Measurements from ENCODE around the gene LOC101059915.
"Not testable (repeated sequence)": the region's sequence is repeated elsewhere in the genome, so short reads cannot be mapped to it uniquely, and the experiment has no call there.

DNA sequence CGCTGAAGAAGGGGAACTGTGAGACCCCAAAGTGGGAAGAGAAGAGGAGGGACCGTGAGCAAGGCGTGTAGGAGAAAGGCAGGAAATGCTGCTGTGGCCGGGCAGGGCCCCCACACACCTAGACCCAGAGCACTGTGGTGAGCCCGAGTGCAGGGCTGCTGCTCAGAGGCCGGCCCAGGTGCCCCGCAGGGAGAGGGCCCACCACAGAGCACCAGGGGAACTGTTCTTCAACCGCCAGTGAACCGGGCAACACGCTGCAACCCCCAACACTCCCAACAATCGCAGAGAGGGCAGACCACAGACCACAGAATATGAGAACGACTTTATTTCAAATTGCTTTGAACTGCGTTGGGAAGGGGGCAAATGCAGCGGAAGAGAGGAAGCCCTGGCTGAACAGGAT lies 46.7 kb downstream of the LOC101059915 start:
- TF ChIP-seq, protein P1, sequence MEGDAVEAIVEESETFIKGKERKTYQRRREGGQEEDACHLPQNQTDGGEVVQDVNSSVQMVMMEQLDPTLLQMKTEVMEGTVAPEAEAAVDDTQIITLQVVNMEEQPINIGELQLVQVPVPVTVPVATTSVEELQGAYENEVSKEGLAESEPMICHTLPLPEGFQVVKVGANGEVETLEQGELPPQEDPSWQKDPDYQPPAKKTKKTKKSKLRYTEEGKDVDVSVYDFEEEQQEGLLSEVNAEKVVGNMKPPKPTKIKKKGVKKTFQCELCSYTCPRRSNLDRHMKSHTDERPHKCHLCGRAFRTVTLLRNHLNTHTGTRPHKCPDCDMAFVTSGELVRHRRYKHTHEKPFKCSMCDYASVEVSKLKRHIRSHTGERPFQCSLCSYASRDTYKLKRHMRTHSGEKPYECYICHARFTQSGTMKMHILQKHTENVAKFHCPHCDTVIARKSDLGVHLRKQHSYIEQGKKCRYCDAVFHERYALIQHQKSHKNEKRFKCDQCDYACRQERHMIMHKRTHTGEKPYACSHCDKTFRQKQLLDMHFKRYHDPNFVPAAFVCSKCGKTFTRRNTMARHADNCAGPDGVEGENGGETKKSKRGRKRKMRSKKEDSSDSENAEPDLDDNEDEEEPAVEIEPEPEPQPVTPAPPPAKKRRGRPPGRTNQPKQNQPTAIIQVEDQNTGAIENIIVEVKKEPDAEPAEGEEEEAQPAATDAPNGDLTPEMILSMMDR (IDR thresholded peaks at IDR 0.05 in 4 of 5, conservative IDR thresholded peaks at IDR 0.05 in 1 of 5), result not testable (repeated sequence)
- TF ChIP-seq POLR2A (IDR thresholded peaks at IDR 0.05), result not testable (repeated sequence)
